HG02938 (cell line): ENCODE results near the gene FOXN3.
"Not testable (repeated sequence)": the region's sequence is repeated elsewhere in the genome, so short reads cannot be mapped to it uniquely, and the experiment has no call there.

Experiments
- ATAC-seq: cut with Tn5 transposase; IDR thresholded peaks from one replicate; pipeline ENCODE4 v1.9.1; 2021; ENCODE audit warnings: mild to moderate bottlenecking, moderate library complexity; ENCODE audit not compliant: unreplicated experiment

The FOXN3 gene

GRCh38 chr14:89307409-89307808, 109.6 kb downstream of the FOXN3 start:
- no peak for ATAC-seq

- peak; percentile 47 for ATAC-seq
Observed at GRCh38 chr14:89304972-89305703, 111.9 kb downstream of the FOXN3 start.

GRCh38 chr14:89304561-89304960, 112.5 kb downstream of the FOXN3 start:
- ATAC-seq, result no peak

- peak; percentile 66 for ATAC-seq
Observed at GRCh38 chr14:89303456-89304435, 113.3 kb downstream of the FOXN3 start.

GRCh38 chr14:89302396-89302950, 114.6 kb downstream of the FOXN3 start:
- no peak for ATAC-seq

GRCh38 chr14:89299587-89299986, 117.4 kb downstream of the FOXN3 start:
- ATAC-seq, result no peak

GRCh38 chr14:89298056-89298834, 118.8 kb downstream of the FOXN3 start:
- no peak for ATAC-seq

GRCh38 chr14:89296281-89296745, 120.7 kb downstream of the FOXN3 start:
- ATAC-seq, result no peak

GRCh38 chr14:89294872-89295271, 122.2 kb downstream of the FOXN3 start:
- no peak for ATAC-seq

- ATAC-seq, result not testable (repeated sequence)
Observed at GRCh38 chr14:89294469-89294868, 122.6 kb downstream of the FOXN3 start.

- ATAC-seq, result no peak
Observed at GRCh38 chr14:89294060-89294459, 123.0 kb downstream of the FOXN3 start.

GRCh38 chr14:89293314-89293916, 123.6 kb downstream of the FOXN3 start:
- no peak for ATAC-seq

GRCh38 chr14:89292579-89293313, 124.3 kb downstream of the FOXN3 start:
- no peak for ATAC-seq

GRCh38 chr14:89291351-89291940, 125.6 kb downstream of the FOXN3 start:
- ATAC-seq, result no peak

- no peak for ATAC-seq
Observed at GRCh38 chr14:89290813-89291212, 126.2 kb downstream of the FOXN3 start.

GRCh38 chr14:89289477-89289876, 127.6 kb downstream of the FOXN3 start:
- ATAC-seq, result no peak

- no peak for ATAC-seq
Observed at GRCh38 chr14:89288114-89288513, 128.9 kb downstream of the FOXN3 start.

GRCh38 chr14:89284333-89285058, 132.5 kb downstream of the FOXN3 start:
- ATAC-seq, result no peak
